ENCODE measurements around the gene LOC101059915.
"Not testable (repeated sequence)": the region's sequence is repeated elsewhere in the genome, so short reads cannot be mapped to it uniquely, and the experiment has no call there.

Gene LOC101059915

DNA sequence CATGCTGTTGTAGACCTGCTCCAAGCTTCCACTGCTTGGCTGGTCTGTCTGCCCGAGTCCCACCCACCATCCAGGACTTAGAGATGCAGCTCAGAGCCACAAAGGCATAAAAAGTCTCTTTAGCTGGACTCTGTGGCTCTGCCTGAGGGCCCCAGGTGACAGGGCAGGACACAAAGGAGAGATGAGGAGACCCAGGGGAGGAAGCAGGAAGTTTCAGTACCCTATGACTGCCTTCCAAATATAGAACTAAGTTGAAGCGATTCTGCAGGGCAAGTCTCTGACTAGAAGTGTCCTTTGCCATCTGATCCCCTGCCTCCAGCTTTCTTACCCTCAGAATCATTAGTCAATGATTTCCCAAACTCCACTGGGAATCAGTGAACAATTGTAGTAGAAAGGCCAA is 37.9 kb upstream of the LOC101059915 start:
- Mint-ChIP-seq H3K27ac (no peak overlapping the region), H3K36me3 (ENCODE audit: low read depth) (no peaks in the 10 kb centered on the region), H3K27me3 (ENCODE audit: low read depth) (no peaks in the 10 kb centered on the region), H3K9me3 (no peaks in the 10 kb centered on the region), H3K4me1 (ENCODE audit: low read depth) (peaks cover 4% of the 10 kb centered on the region), H3K4me3 (no peak overlapping the region)
- no peak for DNase-seq (ENCODE audit: low spot score)

DNA sequence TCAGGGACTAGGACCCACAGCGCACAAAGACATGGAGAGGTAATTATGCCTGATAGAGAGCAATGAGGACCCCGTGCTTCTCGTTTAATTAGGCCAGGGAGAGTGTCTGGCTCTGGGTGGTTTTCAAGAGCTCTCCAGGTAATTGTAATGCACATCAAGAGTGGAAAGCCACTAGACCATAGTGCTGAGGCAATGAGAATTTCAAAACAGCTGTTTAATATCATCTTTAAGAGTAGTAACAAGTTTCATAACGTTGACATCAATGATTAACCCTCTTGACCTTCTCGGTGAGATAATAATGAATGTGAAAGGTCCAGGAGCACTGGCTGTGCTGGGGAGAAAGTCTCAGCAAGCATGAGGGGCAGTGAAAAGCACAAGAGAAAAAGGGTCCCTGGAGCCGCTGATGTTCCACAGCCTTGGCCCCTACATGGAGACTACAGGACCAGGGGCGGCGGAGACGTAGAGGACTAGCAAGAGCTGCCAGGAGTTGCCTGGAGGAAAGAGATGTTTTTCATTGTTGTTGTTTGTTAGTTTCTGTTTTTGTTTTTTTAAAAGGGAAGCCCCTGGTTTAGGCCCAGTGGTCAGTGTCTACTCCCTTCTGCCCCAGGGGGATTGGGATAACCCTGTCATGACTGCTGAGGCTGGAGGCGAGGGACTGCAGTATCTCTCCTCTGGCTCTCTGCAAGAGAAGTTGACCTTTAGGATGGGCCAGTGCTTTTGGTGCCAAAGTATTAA is 34.3 kb upstream of the LOC101059915 start:
- Mint-ChIP-seq H3K4me3 (no peak overlapping the region), H3K36me3 (ENCODE audit: low read depth) (no peaks in the 10 kb centered on the region), H3K27me3 (ENCODE audit: low read depth) (no peaks in the 10 kb centered on the region), H3K27ac (no peak overlapping the region), H3K4me1 (ENCODE audit: low read depth) (peaks cover 14% of the 10 kb centered on the region), H3K9me3 (no peaks in the 10 kb centered on the region)
- DNase-seq (ENCODE audit: low spot score), result no peak

DNA sequence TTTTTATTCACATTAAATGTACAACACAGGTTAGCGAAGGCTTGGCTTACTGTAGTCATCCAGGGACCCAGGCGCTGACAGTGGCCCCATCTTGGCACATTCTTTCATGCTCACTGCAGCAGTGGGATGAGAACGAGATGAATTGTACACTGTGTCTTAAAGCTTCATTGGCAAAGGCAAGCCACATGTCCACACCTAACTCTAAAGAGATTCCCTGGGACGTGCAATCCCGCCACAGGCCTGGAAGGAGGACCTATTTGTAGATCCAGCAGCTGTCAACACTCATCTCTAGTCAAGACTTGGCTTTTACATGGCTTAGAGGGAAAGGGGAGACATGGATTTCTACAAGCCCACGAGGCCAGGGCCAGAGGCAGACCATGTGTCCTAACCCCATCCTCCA is 33.0 kb upstream of the LOC101059915 start:
- no peaks in the 10 kb centered on the region for H3K27me3 Mint-ChIP-seq (ENCODE audit: low read depth)
- no peak overlapping the region for H3K4me3 Mint-ChIP-seq
- peaks cover 13% of the 10 kb centered on the region for H3K4me1 Mint-ChIP-seq (ENCODE audit: low read depth)
- DNase-seq (ENCODE audit: low spot score), result no peak
- H3K9me3 Mint-ChIP-seq, result no peaks in the 10 kb centered on the region
- no peaks in the 10 kb centered on the region for H3K36me3 Mint-ChIP-seq (ENCODE audit: low read depth)
- no peak overlapping the region for H3K27ac Mint-ChIP-seq

DNA sequence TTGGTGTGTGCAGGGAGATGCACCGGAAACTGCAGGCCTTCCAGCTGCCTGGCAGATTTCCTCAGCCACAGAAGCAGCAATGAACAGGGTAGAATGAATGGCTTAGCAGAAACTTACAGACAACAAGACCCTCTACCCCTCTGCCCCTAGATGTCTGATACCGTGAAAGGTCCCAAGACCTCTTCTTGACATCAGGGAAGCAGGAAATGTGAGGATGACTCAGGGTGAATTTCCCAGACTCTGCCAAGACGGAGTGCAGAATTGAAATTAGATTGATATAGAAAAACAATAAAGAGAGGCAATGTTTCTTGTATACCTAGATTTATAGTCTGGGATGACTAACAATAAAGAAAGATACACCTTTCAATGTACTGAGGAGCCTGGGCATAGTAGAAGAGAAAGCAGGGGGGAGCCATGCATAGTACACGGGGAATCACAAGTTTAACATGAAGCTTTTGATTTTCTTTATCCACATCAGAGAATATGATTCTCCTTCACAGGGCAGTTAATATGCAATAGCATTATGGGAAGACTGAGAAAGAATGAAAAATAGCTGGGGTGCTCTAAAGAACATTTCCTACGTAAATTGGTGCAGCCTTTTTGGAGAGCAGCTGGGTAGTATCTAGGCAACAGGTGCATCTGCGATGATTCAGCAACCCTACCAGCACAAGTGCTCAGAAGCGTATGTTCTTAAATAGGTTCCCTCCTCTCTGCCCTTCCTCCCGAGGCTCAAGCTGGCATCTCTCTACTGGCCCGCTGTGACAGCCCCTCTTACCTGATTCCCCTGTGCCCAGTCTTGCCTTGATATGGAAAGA is 30.7 kb upstream of the LOC101059915 start:
- H3K4me1 Mint-ChIP-seq (ENCODE audit: low read depth), result peaks cover 10% of the 10 kb centered on the region

DNA sequence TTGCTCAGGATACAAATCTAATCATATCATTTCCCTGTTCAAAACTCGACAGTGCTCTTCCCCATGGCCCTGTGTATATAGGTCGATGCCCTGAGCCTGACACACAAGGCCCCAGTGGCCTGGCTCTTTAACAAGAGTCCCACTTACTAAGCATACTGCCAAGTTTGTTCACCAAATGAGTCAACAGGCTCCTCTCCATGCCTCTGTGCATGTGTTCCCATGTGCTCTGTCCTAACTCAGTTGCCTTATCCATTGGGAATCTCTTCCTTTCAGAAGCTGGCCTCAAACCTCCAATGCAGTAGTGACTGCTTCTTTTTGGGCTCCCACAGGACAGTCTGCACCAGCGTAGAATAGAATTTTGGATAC is 30.1 kb upstream of the LOC101059915 start:
- Mint-ChIP-seq H3K27ac (peak overlapping the region; percentile 53), H3K27me3 (ENCODE audit: low read depth) (no peaks in the 10 kb centered on the region), H3K4me3 (no peak overlapping the region), H3K36me3 (ENCODE audit: low read depth) (no peaks in the 10 kb centered on the region), H3K9me3 (no peaks in the 10 kb centered on the region), H3K4me1 (ENCODE audit: low read depth) (peaks cover 10% of the 10 kb centered on the region)
- DNase-seq (ENCODE audit: low spot score), result no peak

More for the DNA sequence above, 30.7 kb upstream of the LOC101059915 start:
- Mint-ChIP-seq H3K27ac (peak overlapping the region; percentile 53), H3K27me3 (ENCODE audit: low read depth) (no peaks in the 10 kb centered on the region), H3K36me3 (ENCODE audit: low read depth) (no peaks in the 10 kb centered on the region), H3K4me3 (no peak overlapping the region), H3K9me3 (no peaks in the 10 kb centered on the region)
- no peak for DNase-seq (ENCODE audit: low spot score)

DNA sequence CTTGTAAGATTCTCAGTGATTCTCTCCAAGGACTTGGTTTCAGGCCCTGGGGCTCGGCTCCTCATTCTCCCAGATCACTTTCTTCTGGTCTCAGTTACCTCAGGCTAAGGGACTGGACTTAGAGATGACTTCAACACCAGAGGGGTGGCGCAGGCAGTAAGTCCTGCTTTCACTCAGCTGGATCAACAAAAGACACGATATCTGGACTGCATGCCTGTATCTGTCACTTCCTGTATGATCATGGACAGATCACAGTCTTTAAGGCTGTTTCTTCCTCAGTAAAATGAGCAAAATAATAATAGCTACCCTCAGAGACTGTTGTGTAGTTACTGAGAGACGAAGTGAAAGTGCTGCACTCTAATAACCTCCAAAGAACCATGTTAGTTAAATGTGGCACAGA is 29.5 kb upstream of the LOC101059915 start:
- H3K4me3 Mint-ChIP-seq, result no peak overlapping the region
- no peaks in the 10 kb centered on the region for H3K36me3 Mint-ChIP-seq (ENCODE audit: low read depth)
- no peak overlapping the region for H3K27ac Mint-ChIP-seq
- H3K4me1 Mint-ChIP-seq (ENCODE audit: low read depth), result peaks cover 10% of the 10 kb centered on the region
- H3K9me3 Mint-ChIP-seq, result no peaks in the 10 kb centered on the region
- no peak for DNase-seq (ENCODE audit: low spot score)
- H3K27me3 Mint-ChIP-seq (ENCODE audit: low read depth), result no peaks in the 10 kb centered on the region

DNA sequence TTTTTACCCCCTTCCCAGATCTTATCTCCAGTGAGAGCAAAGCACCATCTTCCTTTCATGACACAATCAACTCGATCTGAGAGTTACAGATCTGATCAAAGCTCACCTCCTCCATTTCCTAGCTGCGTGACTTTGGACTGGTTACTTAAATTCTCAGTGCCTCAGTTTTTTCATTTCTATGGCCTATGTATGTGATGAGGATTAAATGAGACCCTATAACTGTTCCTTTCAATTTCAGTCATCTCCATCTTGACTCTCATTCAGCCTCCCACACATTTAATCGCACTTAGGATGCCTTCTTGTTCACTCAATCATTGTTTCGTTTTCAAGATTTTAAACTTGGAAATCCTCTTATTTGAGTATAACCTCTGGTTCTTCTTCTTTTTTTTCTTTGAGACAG is 28.9 kb upstream of the LOC101059915 start:
- no peak overlapping the region for H3K27ac Mint-ChIP-seq
- H3K27me3 Mint-ChIP-seq (ENCODE audit: low read depth), result no peaks in the 10 kb centered on the region
- peaks cover 10% of the 10 kb centered on the region for H3K4me1 Mint-ChIP-seq (ENCODE audit: low read depth)
- no peak for DNase-seq (ENCODE audit: low spot score)
- no peak overlapping the region for H3K4me3 Mint-ChIP-seq
- H3K9me3 Mint-ChIP-seq, result no peaks in the 10 kb centered on the region
- no peaks in the 10 kb centered on the region for H3K36me3 Mint-ChIP-seq (ENCODE audit: low read depth)

DNA sequence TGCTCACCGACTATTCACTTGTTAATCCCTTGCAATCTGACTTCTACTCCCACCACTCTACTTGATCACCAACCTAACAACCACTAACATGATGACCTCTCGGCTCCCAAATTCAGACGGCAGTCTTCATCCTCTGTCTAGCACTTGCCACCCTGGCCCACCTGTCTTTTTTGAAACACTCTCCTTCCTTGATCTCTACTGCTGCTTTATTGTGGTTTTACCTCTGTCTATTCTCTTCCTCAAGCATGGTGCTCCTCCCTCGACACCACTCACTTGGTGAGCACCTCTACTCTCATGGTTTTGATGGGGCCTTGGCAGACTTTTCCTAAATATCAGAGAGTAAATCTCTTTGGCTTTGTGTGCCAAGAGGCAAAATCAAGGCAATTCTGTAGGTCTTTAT is 27.3 kb upstream of the LOC101059915 start:
- no peaks in the 10 kb centered on the region for H3K9me3 Mint-ChIP-seq
- H3K4me3 Mint-ChIP-seq, result no peak overlapping the region
- H3K27ac Mint-ChIP-seq, result no peak overlapping the region
- no peaks in the 10 kb centered on the region for H3K27me3 Mint-ChIP-seq (ENCODE audit: low read depth)
- peaks cover 10% of the 10 kb centered on the region for H3K4me1 Mint-ChIP-seq (ENCODE audit: low read depth)
- DNase-seq (ENCODE audit: low spot score), result no peak
- H3K36me3 Mint-ChIP-seq (ENCODE audit: low read depth), result no peaks in the 10 kb centered on the region

DNA sequence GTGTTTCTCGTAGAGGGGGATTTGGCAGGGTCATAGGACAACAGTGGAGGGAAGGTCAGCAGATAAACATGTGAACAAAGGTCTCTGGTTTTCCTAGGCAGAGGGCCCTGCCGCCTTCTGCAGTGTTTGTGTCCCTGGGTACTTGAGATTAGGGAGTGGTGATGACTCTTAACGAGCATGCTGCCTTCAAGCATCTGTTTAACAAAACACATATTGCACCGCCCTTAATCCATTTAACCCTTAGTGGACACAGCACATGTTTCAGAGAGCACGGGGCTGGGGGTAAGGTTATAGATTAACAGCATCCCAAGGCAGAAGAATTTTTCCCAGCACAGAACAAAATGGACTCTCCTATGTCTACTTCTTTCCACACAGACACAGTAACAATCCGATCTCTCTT is 22.9 kb upstream of the LOC101059915 start:
- H3K27me3 Mint-ChIP-seq (ENCODE audit: low read depth); H3K4me3 Mint-ChIP-seq; H3K9me3 Mint-ChIP-seq; H3K4me1 Mint-ChIP-seq (ENCODE audit: low read depth); DNase-seq (ENCODE audit: low spot score); H3K27ac Mint-ChIP-seq; H3K36me3 Mint-ChIP-seq (ENCODE audit: low read depth): not testable (repeated sequence)

DNA sequence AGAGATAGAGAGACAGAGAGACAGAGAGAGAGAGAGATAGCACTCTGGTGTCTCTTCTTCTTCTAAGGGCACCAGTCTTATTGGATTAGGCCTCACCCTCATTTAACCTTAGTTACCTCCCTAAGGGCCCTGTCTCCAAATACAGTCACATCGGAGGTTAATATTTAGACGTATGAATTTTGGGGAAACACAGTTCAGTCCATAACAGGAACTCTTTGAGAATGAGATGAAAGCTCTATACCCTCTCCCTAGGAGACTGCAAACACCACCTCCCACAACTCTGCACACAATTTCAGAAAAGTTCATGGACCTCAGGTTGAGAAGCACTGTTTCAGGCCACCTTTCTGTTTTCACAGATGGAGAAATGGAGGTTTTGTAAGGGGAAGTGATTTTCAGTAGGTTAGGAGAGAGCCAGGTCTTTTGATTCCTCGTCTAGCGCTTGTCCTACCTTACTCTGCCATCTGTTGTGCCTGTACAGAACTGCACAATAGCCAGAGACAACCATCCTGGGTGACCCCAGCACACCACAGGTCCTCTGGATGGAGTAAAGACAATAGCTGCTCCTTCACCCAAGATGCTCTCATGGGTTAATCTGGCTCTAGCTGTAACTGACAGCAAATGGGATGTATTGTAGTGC is 16.9 kb upstream of the LOC101059915 start:
- Mint-ChIP-seq H3K4me1 (ENCODE audit: low read depth) (peaks cover 6% of the 10 kb centered on the region), H3K36me3 (ENCODE audit: low read depth) (no peaks in the 10 kb centered on the region), H3K27ac (no peak overlapping the region), H3K4me3 (no peak overlapping the region), H3K9me3 (no peaks in the 10 kb centered on the region), H3K27me3 (ENCODE audit: low read depth) (peaks cover 4% of the 10 kb centered on the region)
- no peak for DNase-seq (ENCODE audit: low spot score)

DNA sequence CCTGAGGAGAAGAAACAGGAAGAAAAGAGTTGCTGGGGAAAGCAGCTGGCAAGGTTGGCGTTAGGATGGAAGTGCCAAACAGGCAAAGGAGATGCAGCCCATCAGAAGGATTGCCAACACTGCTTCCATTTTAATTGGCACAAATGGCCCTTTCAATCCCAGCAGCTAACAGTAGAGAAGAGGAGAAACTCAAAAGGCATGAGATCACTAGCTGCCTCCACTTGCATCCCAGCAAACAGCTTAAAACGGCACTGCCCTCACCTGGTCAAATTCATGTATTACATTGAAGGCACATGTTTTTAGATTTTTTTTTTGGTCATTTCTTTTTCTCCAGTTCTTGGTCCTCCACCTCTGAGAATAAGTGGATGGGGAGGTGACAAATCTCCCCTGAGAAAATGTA is 14.9 kb upstream of the LOC101059915 start:
- no peaks in the 10 kb centered on the region for H3K36me3 Mint-ChIP-seq (ENCODE audit: low read depth)
- H3K9me3 Mint-ChIP-seq, result no peaks in the 10 kb centered on the region
- no peak overlapping the region for H3K27ac Mint-ChIP-seq
- H3K4me1 Mint-ChIP-seq (ENCODE audit: low read depth), result peaks cover 11% of the 10 kb centered on the region
- H3K4me3 Mint-ChIP-seq, result no peak overlapping the region
- peak; percentile 18 for DNase-seq (ENCODE audit: low spot score)
- peaks cover 21% of the 10 kb centered on the region for H3K27me3 Mint-ChIP-seq (ENCODE audit: low read depth)

DNA sequence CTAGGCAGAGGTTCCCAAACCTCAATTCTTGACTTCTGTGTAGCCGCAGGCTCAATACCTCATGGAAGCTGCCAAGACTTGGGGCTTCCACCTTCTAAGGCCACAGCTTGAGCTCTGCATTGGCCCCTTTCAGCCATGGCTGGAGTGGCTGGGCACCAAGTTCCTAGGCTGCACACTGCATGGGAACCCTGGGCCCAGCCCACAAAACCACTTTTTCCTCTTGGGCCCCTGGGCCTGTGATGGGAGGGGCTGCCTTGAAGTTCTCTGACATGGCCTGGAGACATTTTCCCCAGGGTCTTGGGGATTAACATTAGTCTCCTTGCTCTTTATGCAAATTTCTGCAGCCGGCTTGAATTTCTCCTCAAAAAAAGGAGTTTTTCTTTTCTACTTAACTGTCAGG is 14.0 kb upstream of the LOC101059915 start:
- H3K27ac Mint-ChIP-seq, result no peak overlapping the region
- H3K27me3 Mint-ChIP-seq (ENCODE audit: low read depth), result peaks cover 21% of the 10 kb centered on the region
- peaks cover 11% of the 10 kb centered on the region for H3K4me1 Mint-ChIP-seq (ENCODE audit: low read depth)
- DNase-seq (ENCODE audit: low spot score), result no peak
- H3K36me3 Mint-ChIP-seq (ENCODE audit: low read depth), result no peaks in the 10 kb centered on the region
- H3K4me3 Mint-ChIP-seq, result no peak overlapping the region
- no peaks in the 10 kb centered on the region for H3K9me3 Mint-ChIP-seq

DNA sequence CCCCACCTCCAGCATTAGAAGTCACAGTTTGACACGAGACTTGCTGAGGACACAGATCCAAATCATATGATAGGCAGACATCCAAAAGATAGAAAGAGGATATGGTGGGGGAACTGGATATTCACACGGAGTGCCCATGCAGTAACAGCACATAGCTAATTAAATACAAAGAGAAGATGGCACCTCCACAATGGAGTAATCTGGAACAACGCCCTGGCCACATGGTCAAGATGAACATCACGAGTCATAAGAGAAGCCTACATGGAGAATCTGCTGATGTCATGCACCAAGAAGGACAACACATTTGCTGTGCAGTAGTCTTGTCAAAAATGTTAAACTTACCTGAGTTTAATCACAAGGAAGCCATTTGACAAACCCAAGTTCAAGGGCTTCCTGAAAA is 10.1 kb upstream of the LOC101059915 start:
- DNase-seq (ENCODE audit: low spot score), result no peak

DNA sequence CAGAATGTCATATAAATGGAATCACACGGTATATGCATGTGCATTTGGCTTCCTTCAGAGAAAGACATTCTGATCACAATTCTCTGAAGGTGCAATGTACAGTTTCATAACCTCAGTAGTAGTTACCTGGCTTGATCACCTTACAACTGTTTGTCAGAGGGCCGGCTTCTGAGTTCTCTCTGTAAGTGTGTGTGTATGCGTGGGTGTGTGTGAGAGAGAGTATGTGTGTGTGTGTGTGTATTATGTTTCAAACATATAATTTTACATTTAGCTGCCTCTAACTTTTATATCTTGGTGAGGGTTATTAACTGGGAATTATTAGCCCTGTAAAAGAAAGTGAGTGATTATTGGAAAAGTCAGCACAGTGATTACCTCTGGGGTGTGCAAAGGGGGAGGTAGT is 8.0 kb upstream of the LOC101059915 start:
- DNase-seq (ENCODE audit: low spot score), result no peak
- Mint-ChIP-seq H3K27ac (no peak overlapping the region), H3K9me3 (no peaks in the 10 kb centered on the region), H3K36me3 (ENCODE audit: low read depth) (no peaks in the 10 kb centered on the region), H3K4me3 (no peak overlapping the region), H3K4me1 (ENCODE audit: low read depth) (peaks cover 16% of the 10 kb centered on the region), H3K27me3 (ENCODE audit: low read depth) (peaks cover 18% of the 10 kb centered on the region)

More for the DNA sequence above, 10.1 kb upstream of the LOC101059915 start:
- H3K9me3 Mint-ChIP-seq, result no peaks in the 10 kb centered on the region
- no peak overlapping the region for H3K4me3 Mint-ChIP-seq
- H3K4me1 Mint-ChIP-seq (ENCODE audit: low read depth), result peaks cover 7% of the 10 kb centered on the region
- H3K36me3 Mint-ChIP-seq (ENCODE audit: low read depth), result no peaks in the 10 kb centered on the region
- no peak overlapping the region for H3K27ac Mint-ChIP-seq
- peaks cover 21% of the 10 kb centered on the region for H3K27me3 Mint-ChIP-seq (ENCODE audit: low read depth)

Measured in T-helper 2 cell treated with Interferon-gamma antibody and Interleukin-4, amounts not matched to agents 5 μg/mL and 100 μg/mL, for 36 hours (primary cell).